DND-41 (cell line): ENCODE results near the gene TCP10L.

Experiments
- ATAC-seq: fragments of 200-7000 bp; cut with Tn5 transposase; 3 replicates; pipeline ENCODE4 v1.9.1; 2021; ENCODE audit warnings: low read depth; ENCODE audit not compliant: insufficient read depth
- DNase-seq: peaks from one replicate; pipeline ENCODE4 v3.0.0-alpha.2; 2020
- H2AFZ ChIP-seq: 2 replicates; pipeline ENCODE4 v1.6.0; 2012; ENCODE audit warnings: low read depth, low read length
- H3K27ac ChIP-seq: 2 replicates; pipeline ENCODE4 v1.5.1; 2012; ENCODE audit warnings: low read length, inconsistent platforms
- H3K27me3 ChIP-seq: fragments of 200-600 bp; sonication (generic); 2 replicates; pipeline ENCODE4 v1.6.0; 2012; ENCODE audit warnings: low read length, mild to moderate bottlenecking, inconsistent platforms; ENCODE audit not compliant: insufficient read depth, poor library complexity
- H3K36me3 ChIP-seq: 2 replicates; pipeline ENCODE4 v1.5.1; 2012; ENCODE audit warnings: low read length, inconsistent platforms; ENCODE audit not compliant: insufficient read depth
- H3K4me1 ChIP-seq: 2 replicates; pipeline ENCODE4 v1.5.1; 2012; ENCODE audit warnings: mild to moderate bottlenecking, low read length; ENCODE audit not compliant: insufficient read depth
- H3K4me2 ChIP-seq: 2 replicates; pipeline ENCODE4 v1.6.0; 2012; ENCODE audit warnings: mild to moderate bottlenecking, moderate library complexity, low read length, inconsistent platforms; ENCODE audit not compliant: insufficient read depth
- H3K4me3 ChIP-seq, 2 experiments: fragments of 200-600 bp in 1 of 2; shearing (Covaris generic) in 1 of 2; 2 replicates each; pipeline ENCODE4 v1.5.1; 2012 to 2016; ENCODE audit warnings: inconsistent platforms in 2 of 2, low read length in 2 of 2, mild to moderate bottlenecking in 2 of 2, low read depth in 1 of 2, moderate library complexity in 1 of 2
- H3K79me2 ChIP-seq: 2 replicates; pipeline ENCODE4 v1.6.0; 2012; ENCODE audit warnings: low read length, inconsistent platforms; ENCODE audit not compliant: insufficient read depth
- H3K9ac ChIP-seq: 2 replicates; pipeline ENCODE4 v1.6.0; 2012; ENCODE audit warnings: low read depth, mild to moderate bottlenecking, inconsistent platforms, low read length, moderate library complexity
- H3K9me3 ChIP-seq: 2 replicates; pipeline ENCODE4 v1.5.1; 2012; ENCODE audit warnings: low read length, moderate library complexity, mild to moderate bottlenecking, inconsistent platforms; ENCODE audit not compliant: insufficient read depth, severe bottlenecking
- H4K20me1 ChIP-seq: 2 replicates; pipeline ENCODE4 v1.6.0; 2012; ENCODE audit warnings: low read length; ENCODE audit not compliant: insufficient read depth
- CTCF ChIP-seq: IDR thresholded peaks from 2 replicates; pipeline ENCODE4 v1.5.1; 2012; ENCODE audit warnings: borderline replicate concordance, low read length, moderate library complexity, mild to moderate bottlenecking; ENCODE audit not compliant: poor library complexity, severe bottlenecking; ENCODE audit errors: extremely low read depth
- EZH2 ChIP-seq: IDR thresholded peaks from 3 replicates; pipeline ENCODE4 v1.6.1; 2012; ENCODE audit warnings: borderline replicate concordance, low read depth, mild to moderate bottlenecking, moderate library complexity, low read length, inconsistent platforms; ENCODE audit not compliant: severe bottlenecking

Gene TCP10L

GRCh38 chr21:32595431-32595830 is 10.1 kb upstream of the TCP10L start:
- Histone ChIP-seq H3K4me2 (no peak overlapping the region), H3K9ac (no peak overlapping the region), H4K20me1 (peaks cover 3% of the 10 kb centered on the region; the same call in 1 of the 2 replicates), H3K27me3 (no peaks in the 10 kb centered on the region), H3K36me3 (peaks cover 13% of the 10 kb centered on the region), H3K4me3 (no peak overlapping the region), H2AFZ (no peak overlapping the region), H3K4me1 (no peaks in the 10 kb centered on the region), H3K79me2 (no peaks in the 10 kb centered on the region), H3K9me3 (no peaks in the 10 kb centered on the region), H3K27ac (no peak overlapping the region)
- ATAC-seq (no peak), DNase-seq (no peak)
- no peak for TF ChIP-seq EZH2
- TF ChIP-seq CTCF = no peak

GRCh38 chr21:32593690-32594089 is 8.4 kb upstream of the TCP10L start:
- Histone ChIP-seq H2AFZ (no peak overlapping the region), H3K36me3 (no peaks in the 10 kb centered on the region), H3K9ac (no peak overlapping the region), H3K27ac (no peak overlapping the region), H4K20me1 (no peaks in the 10 kb centered on the region), H3K4me3 (no peak overlapping the region), H3K27me3 (no peaks in the 10 kb centered on the region), H3K9me3 (no peaks in the 10 kb centered on the region), H3K4me2 (no peak overlapping the region), H3K79me2 (no peaks in the 10 kb centered on the region), H3K4me1 (no peaks in the 10 kb centered on the region)
- no peak for DNase-seq
- no peak for TF ChIP-seq EZH2
- TF ChIP-seq CTCF = no peak
- no peak for ATAC-seq

GRCh38 chr21:32592929-32593502 is 7.7 kb upstream of the TCP10L start:
- Histone ChIP-seq H3K79me2 (no peaks in the 10 kb centered on the region), H3K36me3 (no peaks in the 10 kb centered on the region), H4K20me1 (no peaks in the 10 kb centered on the region), H3K27me3 (no peaks in the 10 kb centered on the region), H3K9ac (no peak overlapping the region), H3K4me3 (no peak overlapping the region), H2AFZ (no peak overlapping the region), H3K4me1 (no peaks in the 10 kb centered on the region), H3K4me2 (no peak overlapping the region), H3K27ac (no peak overlapping the region), H3K9me3 (no peaks in the 10 kb centered on the region)
- ATAC-seq (no peak), DNase-seq (no peak)
- TF ChIP-seq CTCF (no peak), EZH2 (no peak)

- no peak overlapping the region for H2AFZ ChIP-seq
- H3K9me3 ChIP-seq = no peaks in the 10 kb centered on the region
- no peaks in the 10 kb centered on the region for H3K79me2 ChIP-seq
- DNase-seq (no peak), ATAC-seq (no peak)
- no peak for TF ChIP-seq EZH2
- no peak for TF ChIP-seq CTCF
- no peaks in the 10 kb centered on the region for H3K27me3 ChIP-seq
- H3K36me3 ChIP-seq = no peaks in the 10 kb centered on the region
- no peak overlapping the region for H3K9ac ChIP-seq
- H3K4me3 ChIP-seq = no peak overlapping the region
- H3K27ac ChIP-seq = no peak overlapping the region
- no peaks in the 10 kb centered on the region for H3K4me1 ChIP-seq
- H4K20me1 ChIP-seq = no peaks in the 10 kb centered on the region; the same call in 1 of the 2 replicates
- no peak overlapping the region for H3K4me2 ChIP-seq
Measured at GRCh38 chr21:32590130-32590529, 4.8 kb upstream of the TCP10L start.
